ENCODE results near the gene THOC2.
"Not testable (repeated sequence)": the region's sequence is repeated elsewhere in the genome, so short reads cannot be mapped to it uniquely, and the experiment has no call there.

THOC2 gene

DNA sequence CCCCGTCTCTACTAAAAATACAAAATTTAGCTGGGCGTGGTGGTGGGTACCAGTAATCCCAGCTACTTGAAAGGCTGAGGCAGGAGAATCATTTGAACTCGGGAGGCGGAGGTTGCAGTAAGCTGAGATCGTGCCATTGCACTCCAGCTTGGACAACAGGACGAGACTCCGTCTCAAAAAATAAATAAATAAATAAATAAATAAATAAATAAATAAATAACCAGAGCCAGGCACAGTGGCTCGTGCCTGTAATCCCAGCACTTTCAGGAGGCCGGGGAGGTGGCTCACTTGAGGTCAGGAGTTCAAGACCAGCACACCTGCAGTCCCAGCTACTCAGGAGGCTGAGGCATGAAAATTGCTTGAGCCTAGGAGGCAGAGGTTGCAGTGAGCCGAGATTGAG lies 48.9 kb upstream of the THOC2 start:
- TF ChIP-seq ZNF629 (tag by site-specific recombination; IDR thresholded peaks at IDR 0.05) (0 out of 2 replicates have a peak, but pooled peaks have one; percentile 32), ZNF394 (tag by site-specific recombination; IDR thresholded peaks at IDR 0.05; ENCODE audit: borderline replicate concordance) (peak; percentile 84; the same call in 1 of the 2 replicates), ZNF433 (tag by site-specific recombination; IDR thresholded peaks at IDR 0.05; ENCODE audit: low read depth) (peak; percentile 73), ZBTB8A (tag by site-specific recombination; IDR thresholded peaks at IDR 0.05) (peak; percentile 59), ZNF623 (tag by site-specific recombination; IDR thresholded peaks at IDR 0.05) (peak; percentile 55; the same call in 1 of the 2 replicates), ZNF510 (tag by site-specific recombination; IDR thresholded peaks at IDR 0.05; ENCODE audit: insufficient replicate concordance) (peak; percentile 80), ZNF501 (tag by site-specific recombination; IDR thresholded peaks at IDR 0.05) (0 out of 2 replicates have a peak, but pooled peaks have one; percentile 30), ZNF354C (tag by site-specific recombination; IDR thresholded peaks at IDR 0.05; ENCODE audit: borderline replicate concordance, low read depth) (0 out of 2 replicates have a peak, but pooled peaks have one; percentile 44), GLI2 (tag by site-specific recombination; IDR thresholded peaks at IDR 0.05; ENCODE audit: borderline replicate concordance, low read depth) (peak; percentile 43; the same call in 1 of the 2 replicates), ZNF341 (tag by site-specific recombination; IDR thresholded peaks at IDR 0.05; ENCODE audit: low read depth) (0 out of 2 replicates have a peak, but pooled peaks have one; percentile 16), ZNF426 (tag by site-specific recombination; IDR thresholded peaks at IDR 0.05) (peak; percentile 89), ZNF558 (tag by site-specific recombination; IDR thresholded peaks at IDR 0.05) (peak; percentile 28; the same call in 1 of the 2 replicates), ZNF555 (tag by site-specific recombination; conservative IDR thresholded peaks at IDR 0.05) (peak; percentile 87), ZNF292 (tag by site-specific recombination; IDR thresholded peaks at IDR 0.05; ENCODE audit: borderline replicate concordance, low read depth) (peak; percentile 13; the same call in 1 of the 2 replicates), ZNF654 (tag by site-specific recombination; IDR thresholded peaks at IDR 0.05; ENCODE audit: low read depth) (peak; percentile 40), ZNF560 (tag by site-specific recombination; IDR thresholded peaks at IDR 0.05; ENCODE audit: borderline replicate concordance) (peak; percentile 40; the same call in 1 of the 2 replicates), ZNF266 (tag by site-specific recombination; IDR thresholded peaks at IDR 0.05; ENCODE audit: low read depth) (0 out of 2 replicates have a peak, but pooled peaks have one; percentile 12), ZNF202 (tag by site-specific recombination; IDR thresholded peaks at IDR 0.05; ENCODE audit: borderline replicate concordance) (peak; percentile 71; the same call in 1 of the 2 replicates), ZNF140 (tag by site-specific recombination; IDR thresholded peaks at IDR 0.05) (peak; percentile 66)
- TF ChIP-seq, protein P1, sequence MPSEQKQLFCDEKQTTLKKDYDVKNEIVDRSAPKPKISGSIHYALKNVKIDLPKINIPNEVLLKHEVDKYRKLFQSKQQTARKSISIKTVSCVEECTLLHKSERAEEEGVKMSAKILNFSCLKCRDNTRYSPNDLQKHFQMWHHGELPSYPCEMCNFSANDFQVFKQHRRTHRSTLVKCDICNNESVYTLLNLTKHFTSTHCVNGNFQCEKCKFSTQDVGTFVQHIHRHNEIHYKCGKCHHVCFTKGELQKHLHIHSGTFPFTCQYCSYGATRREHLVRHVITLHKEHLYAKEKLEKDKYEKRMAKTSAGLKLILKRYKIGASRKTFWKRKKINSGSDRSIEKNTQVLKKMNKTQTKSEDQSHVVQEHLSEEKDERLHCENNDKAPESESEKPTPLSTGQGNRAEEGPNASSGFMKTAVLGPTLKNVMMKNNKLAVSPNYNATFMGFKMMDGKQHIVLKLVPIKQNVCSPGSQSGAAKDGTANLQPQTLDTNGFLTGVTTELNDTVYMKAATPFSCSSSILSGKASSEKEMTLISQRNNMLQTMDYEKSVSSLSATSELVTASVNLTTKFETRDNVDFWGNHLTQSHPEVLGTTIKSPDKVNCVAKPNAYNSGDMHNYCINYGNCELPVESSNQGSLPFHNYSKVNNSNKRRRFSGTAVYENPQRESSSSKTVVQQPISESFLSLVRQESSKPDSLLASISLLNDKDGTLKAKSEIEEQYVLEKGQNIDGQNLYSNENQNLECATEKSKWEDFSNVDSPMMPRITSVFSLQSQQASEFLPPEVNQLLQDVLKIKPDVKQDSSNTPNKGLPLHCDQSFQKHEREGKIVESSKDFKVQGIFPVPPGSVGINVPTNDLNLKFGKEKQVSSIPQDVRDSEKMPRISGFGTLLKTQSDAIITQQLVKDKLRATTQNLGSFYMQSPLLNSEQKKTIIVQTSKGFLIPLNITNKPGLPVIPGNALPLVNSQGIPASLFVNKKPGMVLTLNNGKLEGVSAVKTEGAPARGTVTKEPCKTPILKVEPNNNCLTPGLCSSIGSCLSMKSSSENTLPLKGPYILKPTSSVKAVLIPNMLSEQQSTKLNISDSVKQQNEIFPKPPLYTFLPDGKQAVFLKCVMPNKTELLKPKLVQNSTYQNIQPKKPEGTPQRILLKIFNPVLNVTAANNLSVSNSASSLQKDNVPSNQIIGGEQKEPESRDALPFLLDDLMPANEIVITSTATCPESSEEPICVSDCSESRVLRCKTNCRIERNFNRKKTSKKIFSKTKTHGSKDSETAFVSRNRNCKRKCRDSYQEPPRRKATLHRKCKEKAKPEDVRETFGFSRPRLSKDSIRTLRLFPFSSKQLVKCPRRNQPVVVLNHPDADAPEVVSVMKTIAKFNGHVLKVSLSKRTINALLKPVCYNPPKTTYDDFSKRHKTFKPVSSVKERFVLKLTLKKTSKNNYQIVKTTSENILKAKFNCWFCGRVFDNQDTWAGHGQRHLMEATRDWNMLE (tag by site-specific recombination; conservative IDR thresholded peaks at IDR 0.05; ENCODE audit: low read depth), result peak; percentile 79
- TF ChIP-seq, protein P2, sequence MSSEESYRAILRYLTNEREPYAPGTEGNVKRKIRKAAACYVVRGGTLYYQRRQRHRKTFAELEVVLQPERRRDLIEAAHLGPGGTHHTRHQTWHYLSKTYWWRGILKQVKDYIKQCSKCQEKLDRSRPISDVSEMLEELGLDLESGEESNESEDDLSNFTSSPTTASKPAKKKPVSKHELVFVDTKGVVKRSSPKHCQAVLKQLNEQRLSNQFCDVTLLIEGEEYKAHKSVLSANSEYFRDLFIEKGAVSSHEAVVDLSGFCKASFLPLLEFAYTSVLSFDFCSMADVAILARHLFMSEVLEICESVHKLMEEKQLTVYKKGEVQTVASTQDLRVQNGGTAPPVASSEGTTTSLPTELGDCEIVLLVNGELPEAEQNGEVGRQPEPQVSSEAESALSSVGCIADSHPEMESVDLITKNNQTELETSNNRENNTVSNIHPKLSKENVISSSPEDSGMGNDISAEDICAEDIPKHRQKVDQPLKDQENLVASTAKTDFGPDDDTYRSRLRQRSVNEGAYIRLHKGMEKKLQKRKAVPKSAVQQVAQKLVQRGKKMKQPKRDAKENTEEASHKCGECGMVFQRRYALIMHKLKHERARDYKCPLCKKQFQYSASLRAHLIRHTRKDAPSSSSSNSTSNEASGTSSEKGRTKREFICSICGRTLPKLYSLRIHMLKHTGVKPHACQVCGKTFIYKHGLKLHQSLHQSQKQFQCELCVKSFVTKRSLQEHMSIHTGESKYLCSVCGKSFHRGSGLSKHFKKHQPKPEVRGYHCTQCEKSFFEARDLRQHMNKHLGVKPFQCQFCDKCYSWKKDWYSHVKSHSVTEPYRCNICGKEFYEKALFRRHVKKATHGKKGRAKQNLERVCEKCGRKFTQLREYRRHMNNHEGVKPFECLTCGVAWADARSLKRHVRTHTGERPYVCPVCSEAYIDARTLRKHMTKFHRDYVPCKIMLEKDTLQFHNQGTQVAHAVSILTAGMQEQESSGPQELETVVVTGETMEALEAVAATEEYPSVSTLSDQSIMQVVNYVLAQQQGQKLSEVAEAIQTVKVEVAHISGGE (tag by site-specific recombination; conservative IDR thresholded peaks at IDR 0.05; ENCODE audit: low read depth), result peak; percentile 58
- TF ChIP-seq, protein P3, sequence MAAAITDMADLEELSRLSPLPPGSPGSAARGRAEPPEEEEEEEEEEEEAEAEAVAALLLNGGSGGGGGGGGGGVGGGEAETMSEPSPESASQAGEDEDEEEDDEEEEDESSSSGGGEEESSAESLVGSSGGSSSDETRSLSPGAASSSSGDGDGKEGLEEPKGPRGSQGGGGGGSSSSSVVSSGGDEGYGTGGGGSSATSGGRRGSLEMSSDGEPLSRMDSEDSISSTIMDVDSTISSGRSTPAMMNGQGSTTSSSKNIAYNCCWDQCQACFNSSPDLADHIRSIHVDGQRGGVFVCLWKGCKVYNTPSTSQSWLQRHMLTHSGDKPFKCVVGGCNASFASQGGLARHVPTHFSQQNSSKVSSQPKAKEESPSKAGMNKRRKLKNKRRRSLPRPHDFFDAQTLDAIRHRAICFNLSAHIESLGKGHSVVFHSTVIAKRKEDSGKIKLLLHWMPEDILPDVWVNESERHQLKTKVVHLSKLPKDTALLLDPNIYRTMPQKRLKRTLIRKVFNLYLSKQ (tag by site-specific recombination; IDR thresholded peaks at IDR 0.05; ENCODE audit: borderline replicate concordance), result 0 out of 2 replicates have a peak, but pooled peaks have one; percentile 56
- H3K9me3 ChIP-seq (ENCODE audit: control insufficient read depth, insufficient read depth, low read depth, low read length); H3K4me1 ChIP-seq (ENCODE audit: control insufficient read depth, insufficient read depth, low read length); H3K4me3 ChIP-seq (ENCODE audit: low read depth, low read length); POLR2A ChIA-PET; H3K36me3 ChIP-seq (ENCODE audit: control insufficient read depth in 2 of 2, insufficient read depth in 1 of 2, low read length in 2 of 2); H3K27ac ChIP-seq (ENCODE audit: extremely low read depth, low read depth, low read length): not testable (repeated sequence)
- CTCF ChIA-PET, result interaction anchor here (0.6 kb wide), 2 partner anchors 13 to 336 kb away, joined by 4 to 5 read pairs; no protein-coding TSS in a partner anchor

Data from HEK293 (cell line).